ENCODE results near the gene ARHGDIG.

DNA sequence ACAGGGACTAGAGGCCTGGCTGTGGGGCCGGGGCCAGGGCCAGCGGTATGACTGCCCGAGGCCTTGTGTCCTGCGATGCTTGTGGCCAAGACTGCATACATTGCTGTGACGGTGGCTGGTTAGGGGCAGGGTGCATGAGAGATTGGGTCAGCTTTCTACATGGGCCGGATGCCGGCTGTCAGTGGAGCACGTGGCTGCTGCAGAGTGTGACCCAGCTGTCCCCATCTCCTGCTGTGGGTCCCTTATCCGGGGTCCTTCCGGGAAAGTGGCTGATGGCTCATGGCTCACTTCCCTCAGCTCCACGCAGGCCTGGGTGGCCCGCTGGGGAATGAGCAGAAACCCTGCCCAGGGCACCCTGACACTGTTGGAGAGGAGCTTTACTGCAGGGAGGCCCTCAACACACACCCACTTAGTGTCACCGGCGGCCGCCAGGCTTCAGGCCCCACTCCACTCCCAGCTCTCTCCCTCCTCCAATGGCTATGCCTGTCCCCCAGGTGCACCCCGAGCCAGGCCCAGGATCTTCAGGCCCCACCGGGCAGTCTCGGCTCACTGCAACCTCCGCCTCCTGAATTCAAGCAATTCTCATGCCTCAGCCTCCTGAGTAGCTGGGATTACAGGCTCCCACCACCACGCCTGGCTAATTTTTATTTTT lies 3.8 kb upstream of the ARHGDIG start:
- TF ChIP-seq MBD2 (IDR thresholded peaks at IDR 0.05; ENCODE audit: borderline replicate concordance, low read depth) (no peak), HDGF (IDR thresholded peaks at IDR 0.05) (no peak), ZNF449 (CRISPR knock-in tag; IDR thresholded peaks at IDR 0.05) (no peak), EZH2 (IDR thresholded peaks at IDR 0.05; ENCODE audit: borderline replicate concordance, low read depth, low read length) (no peak), ZFX (CRISPR knock-in tag; IDR thresholded peaks at IDR 0.05) (no peak), PKNOX1 (IDR thresholded peaks at IDR 0.05) (no peak), NFYB (IDR thresholded peaks at IDR 0.05; ENCODE audit: extremely low read depth, insufficient read length) (no peak)
